ENCODE measurements around the gene DLG2.

DNA sequence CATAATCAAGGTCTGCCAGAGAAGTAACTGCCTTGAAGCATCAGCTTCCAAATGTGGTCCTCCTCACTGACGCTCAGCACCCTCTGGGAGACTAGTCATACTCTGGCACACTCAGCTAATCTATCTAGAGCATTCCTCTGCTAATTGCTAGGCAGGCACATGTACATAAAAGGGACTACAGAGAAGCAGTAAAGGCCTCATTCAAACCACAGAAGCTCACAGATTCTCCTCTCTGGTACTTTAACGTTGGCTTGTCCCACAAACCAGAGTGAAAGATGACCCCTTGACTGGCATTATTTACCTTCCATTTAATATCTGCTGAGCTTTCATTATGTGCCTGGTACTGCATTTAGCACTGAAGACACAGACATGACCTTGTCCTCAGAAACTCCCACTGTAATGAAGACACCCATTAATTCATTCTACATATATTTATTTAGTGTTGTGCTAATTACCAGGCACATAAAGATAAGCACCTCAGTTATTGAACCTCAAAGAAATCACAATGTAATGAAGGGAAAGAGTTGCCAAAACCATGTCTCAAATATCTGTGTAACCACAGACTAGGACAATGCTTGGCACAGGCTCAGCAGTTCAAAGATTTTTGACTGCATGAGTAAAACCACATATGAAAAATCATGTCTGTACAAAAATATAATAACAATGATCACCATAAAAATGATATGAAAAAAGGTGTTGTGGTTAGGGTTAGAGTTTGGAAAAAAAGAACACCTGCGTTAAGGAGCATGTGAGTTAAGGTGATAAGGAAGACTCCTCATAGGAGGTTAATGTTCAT, 550.4 kb downstream of the DLG2 start:
- TF ChIP-seq, protein P1, sequence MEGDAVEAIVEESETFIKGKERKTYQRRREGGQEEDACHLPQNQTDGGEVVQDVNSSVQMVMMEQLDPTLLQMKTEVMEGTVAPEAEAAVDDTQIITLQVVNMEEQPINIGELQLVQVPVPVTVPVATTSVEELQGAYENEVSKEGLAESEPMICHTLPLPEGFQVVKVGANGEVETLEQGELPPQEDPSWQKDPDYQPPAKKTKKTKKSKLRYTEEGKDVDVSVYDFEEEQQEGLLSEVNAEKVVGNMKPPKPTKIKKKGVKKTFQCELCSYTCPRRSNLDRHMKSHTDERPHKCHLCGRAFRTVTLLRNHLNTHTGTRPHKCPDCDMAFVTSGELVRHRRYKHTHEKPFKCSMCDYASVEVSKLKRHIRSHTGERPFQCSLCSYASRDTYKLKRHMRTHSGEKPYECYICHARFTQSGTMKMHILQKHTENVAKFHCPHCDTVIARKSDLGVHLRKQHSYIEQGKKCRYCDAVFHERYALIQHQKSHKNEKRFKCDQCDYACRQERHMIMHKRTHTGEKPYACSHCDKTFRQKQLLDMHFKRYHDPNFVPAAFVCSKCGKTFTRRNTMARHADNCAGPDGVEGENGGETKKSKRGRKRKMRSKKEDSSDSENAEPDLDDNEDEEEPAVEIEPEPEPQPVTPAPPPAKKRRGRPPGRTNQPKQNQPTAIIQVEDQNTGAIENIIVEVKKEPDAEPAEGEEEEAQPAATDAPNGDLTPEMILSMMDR (IDR thresholded peaks at IDR 0.05): no peak
- no peak for TF ChIP-seq POLR2A (IDR thresholded peaks at IDR 0.05)
